ENCODE results near the gene MTERF4. TPM values are rescaled to one million over a fixed set of nuclear protein-coding genes. Genes with fewer than 3 reads are reported as not detected.

The MTERF4 gene
- total and polyA plus RNA-seq, 3 experiments from 2014 or later = 46.4 to 49.2 (median 48.0) TPM

DNA sequence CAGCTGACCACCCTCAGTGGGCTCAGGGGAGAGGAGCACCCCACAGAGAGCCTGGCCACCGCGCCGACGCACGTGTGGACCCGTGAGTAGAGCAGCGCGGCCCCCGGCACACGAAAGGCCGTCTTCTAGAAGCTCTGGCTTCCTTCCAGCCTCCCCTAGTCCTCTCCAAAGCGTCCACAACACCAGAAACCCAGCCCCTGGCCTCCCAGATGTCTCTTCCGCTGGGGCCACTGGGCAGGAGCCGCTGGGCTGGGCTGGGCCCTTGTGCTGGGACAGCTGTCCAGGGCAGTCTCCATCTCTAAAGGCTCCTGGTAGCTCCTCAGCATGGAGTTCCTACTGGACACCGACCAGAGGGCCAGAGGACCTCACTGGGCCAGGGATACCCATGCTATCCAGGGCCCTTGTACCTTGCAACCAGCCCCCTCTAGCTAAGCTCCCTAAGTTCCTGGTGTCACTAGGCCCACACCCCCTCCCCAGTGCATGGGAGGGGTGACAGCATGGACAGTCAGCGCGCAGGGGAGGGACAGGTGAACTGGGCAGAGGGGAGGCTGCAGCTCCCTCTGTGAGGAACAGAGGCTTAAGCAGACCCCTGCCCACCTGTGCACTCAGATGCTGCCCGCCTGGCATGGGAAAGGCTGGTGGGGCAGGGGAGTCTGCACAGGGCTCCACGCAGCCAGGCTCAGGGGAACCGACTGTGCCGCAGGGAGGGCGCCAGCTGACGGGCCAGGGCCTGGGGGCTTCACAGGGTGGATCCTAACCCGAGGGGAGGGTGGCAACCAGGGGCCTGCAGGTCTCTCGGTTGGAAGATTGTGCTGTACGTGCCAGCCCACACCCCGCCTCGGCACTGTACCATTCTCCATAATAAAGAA, 32.9 kb downstream of the MTERF4 start:
- CTCF ChIA-PET = interaction anchor here (1.0 to 1.7 kb wide), 2 partner anchors 9 to 80 kb away, joined by 3 to 5 read pairs; partner anchors contain the start of gene PASK
- POLR2A ChIA-PET = no interaction called here

DNA sequence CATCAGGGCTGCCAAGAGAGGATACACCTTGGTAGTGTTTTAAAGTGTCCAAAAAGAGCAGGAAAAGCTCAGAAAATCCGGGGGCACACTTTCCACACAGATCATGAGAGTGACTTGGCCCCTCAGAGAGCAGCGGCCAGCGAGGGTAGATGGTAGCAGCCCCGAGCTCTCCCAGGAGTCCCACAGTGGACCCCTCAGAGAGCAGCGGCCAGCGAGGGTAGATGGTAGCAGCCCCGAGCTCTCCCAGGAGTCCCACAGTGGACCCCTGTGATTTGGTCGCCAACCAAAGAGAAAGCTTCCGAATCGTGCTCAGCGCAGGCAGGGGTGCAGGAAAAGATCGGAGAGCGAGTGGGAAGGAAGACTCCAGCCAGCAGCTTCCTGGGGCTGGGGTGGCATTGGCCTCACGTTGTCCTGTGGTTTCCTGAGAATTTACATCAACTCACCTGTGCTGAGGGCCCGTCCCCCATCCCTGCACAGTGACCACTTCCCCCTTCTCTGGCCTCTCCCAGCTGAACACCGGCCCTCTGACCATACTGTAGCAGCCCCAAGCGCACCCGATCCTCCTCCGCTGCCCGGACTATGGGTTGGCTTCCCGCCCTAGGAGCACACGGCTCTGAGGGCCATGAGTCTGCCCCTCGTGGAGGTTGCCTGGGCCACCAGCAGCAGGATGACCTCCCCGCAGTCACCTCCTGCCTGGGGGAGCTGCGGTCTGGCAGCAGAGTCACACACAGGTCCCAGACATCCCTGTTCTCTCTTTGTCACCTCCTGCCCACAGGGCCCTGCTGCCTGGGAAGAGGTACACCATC, 33.7 kb downstream of the MTERF4 start:
- CTCF ChIA-PET = interaction anchor here (1.0 to 1.7 kb wide), 2 partner anchors 10 to 81 kb away, joined by 3 to 5 read pairs; partner anchors contain the start of gene PASK
- H3K9me3 ChIP-seq (ENCODE audit: low read length) = no peaks in the 10 kb centered on the region
- no peaks in the 10 kb centered on the region for H3K36me3 ChIP-seq (ENCODE audit: insufficient read depth, low read length)
- H3K27ac Mint-ChIP-seq = peak overlapping the region in 1 of 8 donors; percentile 47
- peaks cover 0 to 7% (median 3%) of the 10 kb centered on the region in 3 donors for H3K4me1 Mint-ChIP-seq
- H3K27ac ChIP-seq (ENCODE audit: low read depth, low read length) = no peak overlapping the region
- no peaks in the 10 kb centered on the region for H3K9me3 Mint-ChIP-seq
- POLR2A ChIA-PET = no interaction called here
- H3K4me3 ChIP-seq (ENCODE audit: low read length) = no peak overlapping the region
- H3K27me3 ChIP-seq (ENCODE audit: insufficient read depth, low read length, poor library complexity, severe bottlenecking) = no peaks in the 10 kb centered on the region
- no peak overlapping the region for H3K4me3 Mint-ChIP-seq
- H3K27me3 Mint-ChIP-seq = no peaks in the 10 kb centered on the region
- DNase-seq = no peak
- H3K36me3 Mint-ChIP-seq = peaks cover 0 to 3% (median 0%) of the 10 kb centered on the region in 3 donors
- no peaks in the 10 kb centered on the region for H3K4me1 ChIP-seq (ENCODE audit: insufficient read depth, low read length)

More for the DNA sequence above, 32.9 kb downstream of the MTERF4 start:
- H3K27me3 Mint-ChIP-seq = no peaks in the 10 kb centered on the region
- Histone ChIP-seq H3K36me3 (ENCODE audit: insufficient read depth, low read length) (no peaks in the 10 kb centered on the region), H3K27me3 (ENCODE audit: insufficient read depth, low read length, poor library complexity, severe bottlenecking) (no peaks in the 10 kb centered on the region), H3K9me3 (ENCODE audit: low read length) (no peaks in the 10 kb centered on the region), H3K4me1 (ENCODE audit: insufficient read depth, low read length) (no peaks in the 10 kb centered on the region), H3K27ac (ENCODE audit: low read depth, low read length) (no peak overlapping the region), H3K4me3 (ENCODE audit: low read length) (no peak overlapping the region)
- no peaks in the 10 kb centered on the region for H3K9me3 Mint-ChIP-seq
- H3K36me3 Mint-ChIP-seq = peaks cover 0 to 7% (median 0%) of the 10 kb centered on the region in 3 donors
- peaks cover 0 to 6% (median 2%) of the 10 kb centered on the region in 3 donors for H3K4me1 Mint-ChIP-seq
- no peak for DNase-seq
- peak overlapping the region in 1 of 8 donors; percentile 47 for H3K27ac Mint-ChIP-seq
- no peak overlapping the region for H3K4me3 Mint-ChIP-seq

DNA sequence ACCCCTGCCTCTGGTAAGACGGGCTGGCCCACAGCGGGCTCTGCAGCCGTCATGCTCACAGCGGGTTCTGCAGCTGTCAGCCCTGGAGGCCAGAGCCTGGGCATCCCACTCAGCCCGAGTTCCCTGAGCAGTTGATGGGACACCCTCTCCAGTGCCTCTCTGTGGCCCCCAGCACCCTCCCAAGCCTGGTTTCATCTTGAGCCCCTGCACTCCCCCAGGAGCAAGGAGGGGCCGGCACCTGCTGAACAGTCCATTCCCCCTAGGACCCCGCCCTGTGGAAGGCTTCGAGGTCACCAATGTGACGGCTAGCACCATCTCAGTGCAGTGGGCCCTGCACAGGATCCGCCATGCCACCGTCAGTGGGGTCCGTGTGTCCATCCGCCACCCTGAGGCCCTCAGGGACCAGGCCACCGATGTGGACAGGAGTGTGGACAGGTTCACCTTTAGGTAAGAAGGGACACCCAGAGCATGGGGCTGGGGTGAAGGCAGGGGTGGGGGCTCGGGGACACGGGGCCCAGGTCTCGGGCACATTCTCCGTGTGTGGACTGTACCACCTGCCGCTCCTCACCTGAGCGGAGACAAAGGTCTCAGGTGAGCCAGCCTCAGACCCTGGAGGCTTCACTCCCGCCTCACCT, 34.5 kb downstream of the MTERF4 start:
- H3K4me3 ChIP-seq (ENCODE audit: low read length) = no peak overlapping the region
- Mint-ChIP-seq H3K27ac (no peak overlapping the region), H3K27me3 (no peaks in the 10 kb centered on the region), H3K9me3 (no peaks in the 10 kb centered on the region), H3K4me1 (peaks cover 0 to 7% (median 3%) of the 10 kb centered on the region in 3 donors), H3K36me3 (peaks cover 0 to under 1% (median 0%) of the 10 kb centered on the region in 3 donors), H3K4me3 (no peak overlapping the region)
- no peaks in the 10 kb centered on the region for H3K9me3 ChIP-seq (ENCODE audit: low read length)
- no peaks in the 10 kb centered on the region for H3K36me3 ChIP-seq (ENCODE audit: insufficient read depth, low read length)
- POLR2A ChIA-PET = no interaction called here
- no peak for DNase-seq
- H3K27ac ChIP-seq (ENCODE audit: low read depth, low read length) = no peak overlapping the region
- no peaks in the 10 kb centered on the region for H3K4me1 ChIP-seq (ENCODE audit: insufficient read depth, low read length)
- no peaks in the 10 kb centered on the region for H3K27me3 ChIP-seq (ENCODE audit: insufficient read depth, low read length, poor library complexity, severe bottlenecking)
- CTCF ChIA-PET = interaction anchor here (1.0 to 1.7 kb wide), 2 partner anchors 11 to 84 kb away, joined by 3 to 5 read pairs; no protein-coding TSS in a partner anchor

DNA sequence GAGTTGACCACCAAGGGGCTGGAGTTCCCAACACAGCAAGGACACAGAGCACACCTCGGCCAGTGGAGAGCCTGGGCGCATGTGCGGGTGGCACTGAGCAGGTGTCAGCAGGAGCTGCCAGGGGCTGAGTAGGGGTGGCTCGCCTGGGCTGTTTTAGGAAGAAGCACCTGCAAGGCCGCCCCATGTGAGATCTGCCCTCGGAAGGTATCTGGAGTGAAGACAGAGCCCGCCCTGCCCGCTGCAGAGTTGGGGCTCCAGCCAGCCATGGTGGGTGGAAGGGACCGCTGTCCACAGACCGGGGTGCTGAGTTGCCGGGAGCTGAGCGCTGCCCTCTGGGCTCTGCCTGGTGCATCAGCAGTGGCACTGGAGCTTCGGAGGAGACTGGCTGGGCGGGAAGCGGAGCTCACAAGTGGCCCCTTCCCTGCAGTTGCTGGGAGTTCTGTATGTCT, 35.2 kb downstream of the MTERF4 start:
- Histone ChIP-seq H3K9me3 (ENCODE audit: low read length) (no peaks in the 10 kb centered on the region), H3K4me1 (ENCODE audit: insufficient read depth, low read length) (no peaks in the 10 kb centered on the region), H3K4me3 (ENCODE audit: low read length) (no peak overlapping the region), H3K36me3 (ENCODE audit: insufficient read depth, low read length) (no peaks in the 10 kb centered on the region), H3K27ac (ENCODE audit: low read depth, low read length) (no peak overlapping the region), H3K27me3 (ENCODE audit: insufficient read depth, low read length, poor library complexity, severe bottlenecking) (no peaks in the 10 kb centered on the region)
- Mint-ChIP-seq H3K4me1 (peaks cover 0 to 7% (median 3%) of the 10 kb centered on the region in 3 donors), H3K27ac (no peak overlapping the region), H3K4me3 (no peak overlapping the region), H3K27me3 (no peaks in the 10 kb centered on the region), H3K36me3 (no peaks in the 10 kb centered on the region), H3K9me3 (no peaks in the 10 kb centered on the region)
- DNase-seq = no peak
- ChIA-PET CTCF (interaction anchor here (1.0 kb wide), 1 partner anchor 83 kb away, joined by 3 read pairs; no protein-coding TSS in a partner anchor), POLR2A (no interaction called here)

DNA sequence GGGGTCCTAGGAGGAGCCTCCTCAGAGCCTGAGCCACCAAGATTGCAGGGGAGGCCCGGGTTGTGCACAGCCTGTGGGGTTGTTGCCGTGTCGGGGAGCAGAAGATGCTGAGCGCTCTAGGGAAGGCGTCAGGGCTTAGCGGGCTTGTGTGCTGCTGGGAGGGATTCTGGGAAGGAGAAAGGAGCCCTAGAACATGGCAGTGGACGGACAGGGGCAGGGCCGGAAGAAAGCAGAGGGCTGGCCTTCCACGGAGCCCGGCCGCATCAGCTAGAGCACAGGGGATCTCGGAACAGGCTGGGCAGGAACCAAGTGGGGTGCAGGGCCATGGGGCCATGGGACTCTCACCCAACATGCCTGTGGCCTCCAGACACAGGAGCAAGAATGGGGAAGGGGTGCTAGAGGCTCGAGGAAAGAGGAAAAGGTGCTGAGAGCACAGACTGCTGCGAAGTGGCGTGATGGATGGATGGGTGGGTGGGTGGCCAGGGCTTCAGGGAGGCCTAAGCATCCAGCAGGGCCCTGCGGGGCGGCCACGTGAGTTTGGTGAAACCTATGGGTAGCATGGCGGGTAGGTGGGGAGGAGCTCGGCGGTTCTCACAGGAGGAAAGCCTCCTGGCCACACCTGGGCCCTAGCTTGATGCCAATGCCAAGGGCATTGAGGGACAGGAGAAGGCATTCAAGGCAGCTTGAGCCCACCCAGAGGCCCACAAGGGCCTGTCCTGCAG, 35.8 kb downstream of the MTERF4 start:
- H3K4me3 Mint-ChIP-seq = no peak overlapping the region
- no peak overlapping the region for H3K27ac ChIP-seq (ENCODE audit: low read depth, low read length)
- H3K27me3 ChIP-seq (ENCODE audit: insufficient read depth, low read length, poor library complexity, severe bottlenecking) = no peaks in the 10 kb centered on the region
- H3K4me1 Mint-ChIP-seq = peaks cover 0 to 7% (median 3%) of the 10 kb centered on the region in 3 donors
- DNase-seq = no peak
- ChIA-PET CTCF (interaction anchor here (1.0 kb wide), 1 partner anchor 82 kb away, joined by 3 read pairs; no protein-coding TSS in a partner anchor), POLR2A (no interaction called here)
- no peak overlapping the region for H3K27ac Mint-ChIP-seq
- H3K36me3 ChIP-seq (ENCODE audit: insufficient read depth, low read length) = no peaks in the 10 kb centered on the region
- H3K9me3 Mint-ChIP-seq = no peaks in the 10 kb centered on the region
- no peaks in the 10 kb centered on the region for H3K9me3 ChIP-seq (ENCODE audit: low read length)
- no peaks in the 10 kb centered on the region for H3K27me3 Mint-ChIP-seq
- H3K36me3 Mint-ChIP-seq = no peaks in the 10 kb centered on the region
- H3K4me3 ChIP-seq (ENCODE audit: low read length) = no peak overlapping the region
- no peaks in the 10 kb centered on the region for H3K4me1 ChIP-seq (ENCODE audit: insufficient read depth, low read length)

DNA sequence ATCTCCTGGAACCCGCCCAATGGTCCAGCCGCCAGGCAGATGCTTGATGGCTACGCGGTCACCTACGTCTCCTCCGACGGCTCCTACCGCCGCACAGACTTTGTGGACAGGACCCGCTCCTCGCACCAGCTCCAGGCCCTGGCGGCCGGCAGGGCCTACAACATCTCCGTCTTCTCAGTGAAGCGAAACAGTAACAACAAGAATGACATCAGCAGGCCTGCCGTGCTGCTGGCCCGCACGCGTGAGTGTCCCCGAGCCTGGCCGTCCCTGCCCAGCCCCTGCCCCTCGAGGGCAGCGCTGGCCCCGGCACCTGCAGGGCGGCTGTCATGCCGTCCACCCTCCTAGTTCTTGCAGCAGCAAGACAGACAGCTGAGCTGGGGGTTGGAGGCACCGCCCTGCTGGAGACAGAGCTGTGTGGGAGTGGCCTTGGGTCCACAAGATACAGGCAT, 36.7 kb downstream of the MTERF4 start:
- CTCF ChIA-PET = no interaction called here
- no peak for DNase-seq
- Histone ChIP-seq H3K36me3 (ENCODE audit: insufficient read depth, low read length) (no peaks in the 10 kb centered on the region), H3K27ac (ENCODE audit: low read depth, low read length) (no peak overlapping the region), H3K4me3 (ENCODE audit: low read length) (no peak overlapping the region), H3K4me1 (ENCODE audit: insufficient read depth, low read length) (no peaks in the 10 kb centered on the region), H3K27me3 (ENCODE audit: insufficient read depth, low read length, poor library complexity, severe bottlenecking) (no peaks in the 10 kb centered on the region), H3K9me3 (ENCODE audit: low read length) (no peaks in the 10 kb centered on the region)
- Mint-ChIP-seq H3K4me3 (no peak overlapping the region), H3K36me3 (no peaks in the 10 kb centered on the region), H3K9me3 (no peaks in the 10 kb centered on the region), H3K27me3 (no peaks in the 10 kb centered on the region), H3K27ac (peak overlapping the region in 1 of 8 donors; percentile 29), H3K4me1 (peaks cover 0 to 7% (median 3%) of the 10 kb centered on the region in 3 donors)
- POLR2A ChIA-PET = no interaction called here

DNA sequence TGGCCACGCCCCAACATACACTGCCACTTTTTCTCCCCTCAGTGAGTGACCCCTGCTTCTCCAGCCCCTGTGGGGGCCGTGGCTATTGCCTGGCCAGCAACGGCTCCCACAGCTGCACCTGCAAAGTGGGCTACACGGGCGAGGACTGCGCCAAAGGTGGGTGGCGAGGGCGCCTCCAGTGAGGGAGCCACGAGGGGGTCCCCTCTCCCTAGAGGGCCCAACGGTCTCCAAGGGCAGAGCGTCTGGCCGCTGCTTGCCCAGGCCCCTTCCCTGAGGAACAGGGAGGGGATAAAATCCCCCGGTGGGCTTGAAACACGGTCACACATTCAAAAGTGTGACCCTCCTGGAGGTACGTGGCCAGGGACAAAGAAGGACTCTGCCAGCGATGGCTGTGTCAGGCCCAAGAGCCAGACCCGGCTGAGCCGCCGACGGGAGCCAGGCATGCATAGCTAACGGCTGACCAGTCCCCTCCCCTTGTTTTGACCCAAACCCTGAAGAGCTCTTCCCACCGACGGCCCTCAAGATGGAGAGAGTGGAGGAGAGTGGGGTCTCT, 37.2 kb downstream of the MTERF4 start:
- Histone ChIP-seq H3K36me3 (ENCODE audit: insufficient read depth, low read length) (no peaks in the 10 kb centered on the region), H3K9me3 (ENCODE audit: low read length) (no peaks in the 10 kb centered on the region), H3K4me1 (ENCODE audit: insufficient read depth, low read length) (no peaks in the 10 kb centered on the region), H3K27ac (ENCODE audit: low read depth, low read length) (no peak overlapping the region), H3K4me3 (ENCODE audit: low read length) (no peak overlapping the region), H3K27me3 (ENCODE audit: insufficient read depth, low read length, poor library complexity, severe bottlenecking) (no peaks in the 10 kb centered on the region)
- H3K4me1 Mint-ChIP-seq = peaks cover 0 to 7% (median 3%) of the 10 kb centered on the region in 3 donors
- DNase-seq = no peak
- ChIA-PET POLR2A (no interaction called here), CTCF (no interaction called here)
- H3K36me3 Mint-ChIP-seq = no peaks in the 10 kb centered on the region
- peak overlapping the region in 1 of 8 donors; percentile 29 for H3K27ac Mint-ChIP-seq
- no peak overlapping the region for H3K4me3 Mint-ChIP-seq
- H3K9me3 Mint-ChIP-seq = no peaks in the 10 kb centered on the region
- H3K27me3 Mint-ChIP-seq = no peaks in the 10 kb centered on the region

Measured in CD8-positive, alpha-beta memory T cell (primary cell).